A549 treated with ZK216348 at 1 μM for 4 hours (cell line): ENCODE results near the gene DYNLT4. TPM values are rescaled to one million over a fixed set of nuclear protein-coding genes. Genes with fewer than 3 reads are reported as not detected.

Experiments
- total RNA-seq: library from RNA; stranded (reverse); fragments of 200-300 nt; extraction: Qiagen RNA extraction; gene quantifications from 5 replicates; pipeline ENCODE4 v1.2.3, GENCODE V29; 2022; ENCODE audit warnings: low read depth

DYNLT4 gene, protein sequence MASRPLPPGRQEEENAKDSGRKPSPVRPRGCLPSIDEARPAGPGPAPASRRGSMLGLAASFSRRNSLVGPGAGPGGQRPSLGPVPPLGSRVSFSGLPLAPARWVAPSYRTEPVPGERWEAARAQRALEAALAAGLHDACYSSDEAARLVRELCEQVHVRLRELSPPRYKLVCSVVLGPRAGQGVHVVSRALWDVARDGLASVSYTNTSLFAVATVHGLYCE
- total RNA-seq: 0.69 to 0.99 TPM (median 0.81 TPM) in 3 of 5 replicates, not detected in the others

DNA sequence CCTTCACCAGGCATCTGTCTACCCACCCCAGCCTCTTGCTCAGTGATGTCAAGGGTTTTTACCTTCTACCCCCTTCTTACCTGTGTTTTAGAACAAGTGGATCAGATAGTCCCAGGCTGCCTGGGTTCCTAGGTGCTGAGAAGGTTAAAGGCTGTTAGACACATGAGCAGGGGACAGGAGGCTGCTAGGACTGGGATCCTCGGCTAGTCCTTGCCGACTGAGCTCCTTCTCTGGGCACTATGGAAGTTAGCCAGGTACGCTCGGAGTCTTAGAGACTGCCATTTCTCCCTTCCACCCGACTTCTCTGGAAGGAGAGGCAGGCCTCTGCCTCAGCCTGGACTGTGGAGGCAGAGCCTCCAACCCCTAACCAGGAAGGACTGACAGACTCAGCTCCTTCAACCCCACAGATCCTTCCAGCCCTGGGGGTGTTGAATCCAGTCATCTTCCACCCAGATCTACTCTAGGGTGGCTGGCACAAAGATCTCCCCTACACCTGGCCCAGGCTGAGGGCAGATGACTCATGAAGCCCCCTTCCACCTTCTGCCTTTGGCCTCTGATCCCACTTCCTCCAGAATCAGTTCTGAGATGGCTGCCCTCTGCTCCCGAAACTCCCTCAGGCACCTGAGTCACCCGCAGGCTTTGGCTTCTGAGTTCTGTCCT, at the start of gene DYNLT4:
DYNLT4 (minus strand) TSS at position 648 of the 660 bp plus-strand sequence. CDS start 683 bp downstream, outside the sequence.

DNA sequence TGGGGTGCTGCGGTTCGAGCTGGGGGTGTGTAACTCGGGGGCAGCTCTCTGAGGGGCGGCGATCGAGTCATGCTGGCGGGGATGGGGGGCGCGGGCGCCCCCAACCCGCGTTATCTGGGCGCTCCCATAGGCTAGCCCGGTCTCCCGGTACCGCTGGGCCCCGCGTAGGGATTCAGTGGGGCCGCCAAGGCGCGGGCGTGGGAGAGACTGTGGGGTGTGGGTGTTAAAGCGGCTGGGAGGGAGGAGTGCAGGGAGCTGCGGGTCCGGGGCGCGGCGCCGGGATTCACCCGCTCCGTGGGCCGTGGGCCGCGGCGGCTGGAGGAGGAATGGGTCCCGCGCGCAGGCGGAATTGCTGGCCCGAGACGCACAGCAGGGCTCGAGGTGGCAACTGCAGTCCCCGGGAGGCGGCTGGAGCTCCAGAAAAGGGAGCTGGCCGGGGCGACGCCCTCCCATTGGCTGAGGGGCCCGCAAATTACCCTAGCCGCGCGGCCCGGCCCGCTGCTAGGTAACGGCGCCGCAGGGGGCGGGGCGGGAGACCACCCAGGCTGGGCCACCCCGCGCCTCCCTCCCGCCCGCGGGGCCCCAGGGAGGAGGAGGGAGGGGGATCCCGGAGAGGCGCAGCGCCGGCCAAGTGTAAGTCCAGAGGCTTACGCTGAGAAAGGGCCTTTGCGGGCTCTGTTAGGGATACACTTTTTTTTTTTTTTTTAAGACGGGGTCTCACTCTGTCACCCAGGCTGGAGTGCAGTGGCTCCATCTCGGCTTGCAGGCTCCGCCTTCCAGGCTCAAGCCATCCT, 35.9 kb upstream of the DYNLT4 start, which contains the start of gene PTCH2:
PTCH2 (minus strand) TSS at position 392 of the 794 bp plus-strand sequence; CDS start at position 71, 321 bp downstream.

DNA sequence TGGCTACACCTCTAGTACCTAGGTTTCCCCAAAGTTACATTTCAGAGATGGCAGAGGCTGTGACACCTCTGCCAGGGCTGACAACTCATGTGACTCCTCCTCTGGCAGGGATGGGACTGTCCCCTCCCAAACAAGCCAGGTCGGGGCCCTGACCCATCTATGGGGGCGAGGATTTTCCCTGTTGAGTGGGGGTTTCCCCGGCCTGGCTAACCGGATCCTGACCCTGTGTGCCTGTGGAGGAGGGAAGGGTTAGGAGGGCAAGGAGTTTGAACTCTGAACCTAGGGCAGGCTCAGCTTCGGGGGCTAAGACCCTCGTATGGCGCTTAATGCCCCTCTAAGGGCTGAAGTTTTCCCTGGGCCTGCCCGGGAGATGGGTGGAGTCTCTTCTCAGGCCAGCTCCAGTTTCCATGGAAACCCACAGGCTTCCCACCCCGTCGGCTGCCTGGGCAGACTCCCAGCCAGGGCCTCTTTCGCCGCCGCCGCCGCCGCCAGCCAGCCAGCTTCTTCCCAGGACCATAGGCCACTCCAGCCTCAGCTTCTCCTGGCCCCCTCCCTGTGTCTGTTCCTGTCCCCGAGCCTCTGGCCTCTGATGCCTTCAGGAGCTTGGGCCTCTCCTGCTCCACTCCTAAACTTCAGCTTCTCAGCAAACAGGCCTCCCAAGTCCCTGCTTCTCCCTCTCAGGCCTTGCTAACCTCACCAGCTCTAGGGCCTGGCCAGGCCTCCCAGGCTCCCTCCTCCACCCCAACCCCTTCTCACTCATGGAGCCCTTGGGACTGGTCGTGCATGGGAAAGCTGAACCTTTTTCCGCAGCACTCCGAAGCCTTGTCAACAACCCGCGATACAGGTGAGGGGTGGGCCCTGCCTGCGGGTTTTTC, 1.1 kb upstream of the DYNLT4 start, which contains the start of gene BTBD19:
BTBD19 (plus strand) TSS at position 461 of the 875 bp plus-strand sequence; CDS start at position 759, 298 bp downstream.

DNA sequence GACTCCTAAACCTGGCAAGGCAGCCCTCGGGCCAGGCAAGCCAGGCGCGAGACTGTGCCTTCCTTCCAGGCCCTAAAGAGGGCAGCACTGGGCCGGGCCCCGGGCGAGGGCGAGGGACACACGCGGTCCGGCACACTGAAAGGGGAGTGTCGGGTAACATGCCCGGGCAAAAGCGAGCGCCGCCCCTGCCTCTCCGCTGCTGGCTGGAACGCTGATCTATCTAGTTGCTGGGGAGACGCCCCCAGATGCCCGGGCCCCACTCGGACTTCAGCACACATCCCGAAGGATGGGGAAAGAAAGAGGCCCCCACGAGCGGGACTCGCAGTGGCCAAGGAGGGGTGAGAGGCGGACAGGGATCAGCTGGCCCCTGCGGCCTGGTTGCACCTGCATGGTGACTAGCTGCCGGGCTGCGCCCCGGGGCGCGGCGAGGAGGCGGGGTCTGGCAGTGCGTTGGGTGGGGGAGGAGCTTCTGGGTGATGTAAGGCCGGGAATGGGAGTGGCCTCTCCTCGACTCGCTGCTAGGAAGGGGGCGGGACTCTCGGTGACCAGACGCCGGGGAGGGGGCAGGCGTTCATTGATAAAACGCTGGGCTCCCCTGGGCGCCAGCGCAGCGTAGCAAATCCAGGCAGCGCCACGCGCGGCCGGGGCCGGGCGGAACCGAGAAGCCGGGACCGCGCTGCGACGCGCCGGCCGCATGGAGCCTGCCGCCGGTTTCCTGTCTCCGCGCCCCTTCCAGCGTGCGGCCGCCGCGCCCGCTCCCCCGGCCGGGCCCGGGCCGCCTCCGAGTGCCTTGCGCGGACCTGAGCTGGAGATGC, 7.2 kb downstream of the DYNLT4 start, which contains the start of gene PLK3:
PLK3 (plus strand) TSS at position 608 of the 815 bp plus-strand sequence; CDS start at position 695, 87 bp downstream.

DNA sequence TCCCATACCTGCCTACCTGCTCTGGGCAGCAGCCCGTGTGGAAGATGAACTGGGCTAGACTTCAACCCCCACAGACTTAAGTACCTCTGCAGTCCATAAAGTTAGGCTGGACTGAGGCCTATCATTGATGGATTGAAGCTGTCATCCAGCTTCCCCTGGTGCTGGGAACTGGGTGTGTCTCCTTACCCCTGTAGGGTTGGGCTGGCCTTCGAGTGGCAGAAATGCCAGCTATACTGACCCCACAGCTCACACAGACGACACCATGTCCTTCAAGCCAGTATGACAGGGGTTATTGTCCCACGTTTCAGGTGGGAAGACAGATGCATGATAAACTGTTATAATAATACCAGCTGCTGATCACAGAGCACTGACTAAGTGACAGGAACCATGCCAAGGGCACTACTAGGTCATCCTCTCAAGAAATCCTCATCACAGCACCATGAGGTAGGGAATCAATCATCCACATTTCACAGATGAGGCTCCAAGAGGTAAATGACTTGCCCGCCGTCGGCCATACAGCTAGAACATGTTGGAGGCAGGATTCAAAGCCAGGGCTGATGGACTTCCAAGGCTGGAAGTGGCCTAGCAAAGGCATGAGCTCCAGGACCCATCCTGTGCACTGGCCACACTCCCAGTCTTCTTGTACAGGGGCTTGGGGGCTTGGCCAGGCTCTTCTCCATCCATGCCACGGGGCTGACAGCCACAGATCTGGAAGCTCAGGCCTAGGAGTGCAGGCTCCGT, 18.9 kb downstream of the DYNLT4 start, which contains the start of gene BEST4:
BEST4 (minus strand) TSS at position 51 of the 741 bp plus-strand sequence. CDS start 465 bp downstream, outside the sequence.

DNA sequence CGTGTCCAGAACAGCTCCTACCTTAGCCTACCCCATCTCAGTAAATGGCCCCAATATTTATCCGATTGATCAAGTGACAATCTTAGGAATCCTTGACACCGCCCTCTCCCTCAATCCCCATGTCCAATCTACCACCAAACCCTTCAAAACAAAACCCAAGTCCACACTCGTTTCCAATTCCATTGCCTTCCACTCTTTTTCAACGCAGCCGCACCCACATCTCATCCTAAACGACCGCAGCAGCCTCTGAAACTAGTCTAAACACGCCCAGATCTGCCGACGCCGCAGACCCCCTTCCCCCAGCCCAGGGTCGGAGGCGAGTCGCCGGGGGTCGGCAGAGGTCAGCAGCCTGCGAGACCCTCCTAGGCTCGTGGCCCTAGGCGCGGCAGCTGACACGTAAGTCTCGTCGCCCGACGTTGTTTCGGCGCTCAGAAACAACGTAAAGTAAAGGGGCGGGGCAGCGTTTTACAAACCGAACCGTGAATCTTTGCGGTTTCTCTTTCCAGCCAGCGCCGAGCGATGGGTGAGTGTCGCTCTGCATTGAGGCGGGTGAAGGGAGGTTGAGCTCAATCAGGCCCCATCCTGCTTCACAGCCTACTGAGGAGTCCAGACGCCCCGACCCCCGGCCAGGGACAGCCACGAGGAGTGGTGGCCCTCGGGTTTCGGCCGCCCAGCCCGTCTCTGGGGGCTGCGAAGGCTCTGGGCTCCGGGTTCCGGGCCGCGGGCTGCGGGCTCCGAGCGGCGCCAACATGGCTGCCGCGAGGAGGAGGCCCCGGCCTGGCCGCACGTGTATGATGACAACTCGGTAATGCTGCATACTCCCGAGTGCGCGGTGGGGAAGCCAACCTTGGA, 31.8 kb downstream of the DYNLT4 start, which contains the start of gene RPS8:
RPS8 (plus strand) TSS at position 463 of the 852 bp plus-strand sequence; CDS start at position 520, 57 bp downstream.

Other genes with a start within 250 kb of the DYNLT4 start
- 5.7 to 10.2 TPM (median 9.0 TPM) in 5 replicates for gene TMEM53, start 132.9 kb downstream of the DYNLT4 start, total RNA-seq
- gene ARMH1, start 132.6 kb downstream of the DYNLT4 start, total RNA-seq: 0.38 to 1.1 TPM (median 0.65 TPM) in 5 replicates
- gene RNU5D-1, start 76.2 kb downstream of the DYNLT4 start, total RNA-seq: not detected in 5 replicates
- 36.6 to 42.0 TPM (median 40.4 TPM) in 5 replicates for gene KIF2C, start 67.5 kb downstream of the DYNLT4 start, total RNA-seq
- 1,564 to 1,669 TPM (median 1,623 TPM) in 5 replicates for gene RPS8, start 31.8 kb downstream of the DYNLT4 start, total RNA-seq
- 0.26 to 0.42 TPM (median 0.38 TPM) in 5 replicates for gene BEST4, start 19.2 kb downstream of the DYNLT4 start, total RNA-seq
- gene PLK3, start 7.0 kb downstream of the DYNLT4 start, total RNA-seq: 9.4 to 22.4 TPM (median 17.4 TPM) in 5 replicates
- 2.0 to 3.4 TPM (median 3.2 TPM) in 5 replicates for gene BTBD19, start 1.2 kb upstream of the DYNLT4 start, total RNA-seq
- 0.20 to 0.31 TPM (median 0.25 TPM) in 4 of 5 replicates, not detected in the other for gene PTCH2, start 35.9 kb upstream of the DYNLT4 start, total RNA-seq
- gene EIF2B3, start 179.2 kb upstream of the DYNLT4 start, total RNA-seq: 18.0 to 20.9 TPM (median 18.9 TPM) in 5 replicates
- gene HECTD3, start 204.0 kb upstream of the DYNLT4 start, total RNA-seq: 11.1 to 22.3 TPM (median 19.7 TPM) in 5 replicates
- gene UROD, start 204.9 kb upstream of the DYNLT4 start, total RNA-seq: 43.4 to 47.7 TPM (median 46.1 TPM) in 5 replicates